Mesenchymal stem cell (in vitro differentiated cells and primary cell): ENCODE data around the gene ITLN1.

Source experiments
- DNase-seq: peaks from one replicate; pipeline ENCODE4 v3.0.0-alpha.2; 2013
- H2AFZ ChIP-seq: one replicate; pipeline ENCODE4 v1.6.1; 2013; ENCODE audit warnings: low read depth, mild to moderate bottlenecking, control low read depth, inconsistent platforms, low read length, moderate library complexity
- H2AK5ac ChIP-seq: 2 replicates; pipeline ENCODE4 v1.6.1; 2013; ENCODE audit warnings: low read length, moderate library complexity, mild to moderate bottlenecking, inconsistent platforms; ENCODE audit not compliant: severe bottlenecking
- H2BK120ac ChIP-seq: one replicate; pipeline ENCODE4 v1.6.1; 2013; ENCODE audit warnings: low read depth, mild to moderate bottlenecking, inconsistent platforms, low read length, moderate library complexity
- H2BK12ac ChIP-seq, 2 experiments: one replicate each; pipeline ENCODE4 v1.6.1; 2013; ENCODE audit warnings: inconsistent platforms in 2 of 2, low read length in 2 of 2, mild to moderate bottlenecking in 2 of 2, moderate library complexity in 2 of 2, control low read depth in 1 of 2
- H2BK15ac ChIP-seq: one replicate; pipeline ENCODE4 v1.6.1; 2013; ENCODE audit warnings: mild to moderate bottlenecking, low read depth, inconsistent platforms; ENCODE audit not compliant: poor library complexity, severe bottlenecking
- H2BK5ac ChIP-seq: 2 replicates; pipeline ENCODE4 v1.6.1; 2013; ENCODE audit warnings: low read depth, mild to moderate bottlenecking, low read length, control low read depth, inconsistent platforms; ENCODE audit not compliant: poor library complexity, severe bottlenecking
- H3K14ac ChIP-seq, 2 experiments: one replicate each; pipeline ENCODE4 v1.6.1; 2013; ENCODE audit warnings: inconsistent platforms in 2 of 2, low read length in 2 of 2, control low read depth in 1 of 2, mild to moderate bottlenecking in 1 of 2, moderate library complexity in 1 of 2
- H3K18ac ChIP-seq, 2 experiments: one replicate each; pipeline ENCODE4 v1.6.1; 2013; ENCODE audit warnings: inconsistent platforms in 2 of 2, low read length in 2 of 2, control low read depth in 1 of 2, low read depth in 1 of 2, mild to moderate bottlenecking in 1 of 2
- H3K23ac ChIP-seq, 2 experiments: one replicate each; pipeline ENCODE4 v1.6.1; 2013; ENCODE audit warnings: inconsistent platforms in 2 of 2, low read length in 2 of 2, mild to moderate bottlenecking in 2 of 2, moderate library complexity in 2 of 2, control low read depth in 1 of 2
- H3K27ac ChIP-seq: 2 replicates; pipeline ENCODE4 v1.5.1; 2013; ENCODE audit warnings: mild to moderate bottlenecking, moderate library complexity, low read length, control low read depth, inconsistent platforms; ENCODE audit not compliant: poor library complexity, severe bottlenecking
- H3K27me3 ChIP-seq, 2 experiments: 2 replicates each; pipeline versions ENCODE4 v1.6.1 to v1.7.0; 2013; ENCODE audit warnings: low read length in 2 of 2, mild to moderate bottlenecking in 2 of 2, moderate library complexity in 2 of 2, control low read depth in 1 of 2, inconsistent platforms in 1 of 2; ENCODE audit not compliant: control insufficient read depth in 1 of 2, insufficient read depth in 1 of 2
- H3K36me3 ChIP-seq, 2 experiments: 2 replicates each; pipeline versions ENCODE4 v1.6.1 to v1.7.0; 2013; ENCODE audit warnings: low read length in 2 of 2, control low read depth in 1 of 2, inconsistent platforms in 1 of 2, low read depth in 1 of 2, mild to moderate bottlenecking in 1 of 2; ENCODE audit not compliant: insufficient read depth in 2 of 2, control insufficient read depth in 1 of 2
- H3K4ac ChIP-seq, 2 experiments: one replicate each; pipeline ENCODE4 v1.6.1; 2013; ENCODE audit warnings: inconsistent platforms in 2 of 2, low read length in 2 of 2, mild to moderate bottlenecking in 2 of 2, moderate library complexity in 2 of 2, control low read depth in 1 of 2, low read depth in 1 of 2
- H3K4me1 ChIP-seq: 2 replicates; pipeline ENCODE4 v1.6.1; 2013; ENCODE audit warnings: low read depth, low read length, control low read depth; ENCODE audit not compliant: control insufficient read depth, insufficient read depth
- H3K4me2 ChIP-seq: 2 replicates; pipeline ENCODE4 v1.6.1; 2013; ENCODE audit warnings: low read length, mild to moderate bottlenecking, inconsistent platforms; ENCODE audit not compliant: poor library complexity, severe bottlenecking
- H3K4me3 ChIP-seq, 2 experiments: 2 replicates each; pipeline versions ENCODE4 v1.5.1 to v1.7.0; 2013; ENCODE audit warnings: low read length in 2 of 2, mild to moderate bottlenecking in 2 of 2, control low read depth in 1 of 2, low read depth in 1 of 2; ENCODE audit not compliant: insufficient read depth in 1 of 2
- H3K79me1 ChIP-seq: replicated peaks from 2 replicates; pipeline ENCODE4 v1.6.1; 2013; ENCODE audit warnings: mild to moderate bottlenecking, control low read depth, low read length, inconsistent platforms; ENCODE audit not compliant: poor library complexity, severe bottlenecking
- H3K9ac ChIP-seq: 2 replicates; pipeline ENCODE4 v1.7.0; 2013; ENCODE audit warnings: mild to moderate bottlenecking, low read length, moderate library complexity
- H3K9me3 ChIP-seq: 2 replicates; pipeline ENCODE4 v1.7.0; 2013; ENCODE audit warnings: mild to moderate bottlenecking, low read length; ENCODE audit not compliant: control insufficient read depth
- H4K8ac ChIP-seq: one replicate; pipeline ENCODE4 v1.6.1; 2013; ENCODE audit warnings: inconsistent platforms, mild to moderate bottlenecking, low read length, moderate library complexity
- H4K91ac ChIP-seq: one replicate; pipeline ENCODE4 v1.6.1; 2013; ENCODE audit warnings: mild to moderate bottlenecking, low read length, inconsistent platforms
- WGBS: methylation state at CpG from one replicate; pipeline ENCODE4 v1.1.7; 2013; ENCODE audit warnings: mixed read lengths; 5-methylcytosine and 5-hydroxymethylcytosine counted together

The ITLN1 gene

DNA sequence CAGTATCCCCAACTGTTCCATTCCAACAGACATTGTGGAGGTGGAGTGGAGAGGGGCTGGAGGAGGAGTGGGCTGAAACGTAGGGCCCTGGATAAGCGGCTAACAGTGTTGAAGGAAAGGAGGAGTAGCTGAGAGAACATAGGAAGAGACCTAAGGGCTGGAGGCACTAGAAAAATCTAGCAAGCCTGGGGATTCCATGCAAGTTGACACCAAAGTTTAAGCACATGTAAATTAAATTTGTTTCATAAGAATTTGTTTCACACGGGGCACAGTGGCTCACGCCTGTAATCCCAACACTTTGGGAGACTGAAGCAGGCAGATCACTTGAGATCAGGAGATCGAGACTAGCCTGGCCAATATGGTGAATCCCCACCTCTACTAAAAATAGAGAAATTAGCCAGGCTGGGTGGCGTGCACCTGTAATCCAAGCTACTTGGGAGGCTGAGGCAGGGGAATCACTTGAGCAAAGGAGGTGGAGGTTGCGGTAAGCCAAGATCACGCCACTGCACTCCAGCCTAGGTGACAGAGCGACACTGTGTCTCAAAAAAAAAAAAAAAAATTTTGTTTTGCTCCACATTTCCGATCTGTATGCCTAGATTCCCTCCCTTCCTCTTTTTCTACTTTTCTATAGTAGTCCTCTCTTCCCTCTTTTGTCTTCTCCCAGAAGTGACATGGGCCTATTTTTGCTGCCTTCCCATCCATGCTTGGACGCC, 21.8 kb downstream of the ITLN1 start:
- Histone ChIP-seq H3K27me3 (peaks cover 0 to 6% of the 10 kb centered on the region in 2 experiments), H2BK12ac (no peak overlapping the region), H3K4me2 (no peak overlapping the region), H3K9ac (no peak overlapping the region), H3K79me1 (no peaks in the 10 kb centered on the region), H3K14ac (no peak overlapping the region), H2BK15ac (no peak overlapping the region), H3K36me3 (no peaks in the 10 kb centered on the region), H3K4me3 (no peak overlapping the region), H3K23ac (no peak overlapping the region), H3K9me3 (no peaks in the 10 kb centered on the region), H2AFZ (no peak overlapping the region), H2BK120ac (no peak overlapping the region), H3K4me1 (no peaks in the 10 kb centered on the region), H4K91ac (no peak overlapping the region), H4K8ac (no peak overlapping the region), H2AK5ac (no peak overlapping the region), H3K27ac (no peak overlapping the region), H3K18ac (no peak overlapping the region), H2BK5ac (no peak overlapping the region), H3K4ac (no peak overlapping the region)
- no peak for DNase-seq
- 83% methylated on average over 11 of the region's 11 CpGs for WGBS

DNA sequence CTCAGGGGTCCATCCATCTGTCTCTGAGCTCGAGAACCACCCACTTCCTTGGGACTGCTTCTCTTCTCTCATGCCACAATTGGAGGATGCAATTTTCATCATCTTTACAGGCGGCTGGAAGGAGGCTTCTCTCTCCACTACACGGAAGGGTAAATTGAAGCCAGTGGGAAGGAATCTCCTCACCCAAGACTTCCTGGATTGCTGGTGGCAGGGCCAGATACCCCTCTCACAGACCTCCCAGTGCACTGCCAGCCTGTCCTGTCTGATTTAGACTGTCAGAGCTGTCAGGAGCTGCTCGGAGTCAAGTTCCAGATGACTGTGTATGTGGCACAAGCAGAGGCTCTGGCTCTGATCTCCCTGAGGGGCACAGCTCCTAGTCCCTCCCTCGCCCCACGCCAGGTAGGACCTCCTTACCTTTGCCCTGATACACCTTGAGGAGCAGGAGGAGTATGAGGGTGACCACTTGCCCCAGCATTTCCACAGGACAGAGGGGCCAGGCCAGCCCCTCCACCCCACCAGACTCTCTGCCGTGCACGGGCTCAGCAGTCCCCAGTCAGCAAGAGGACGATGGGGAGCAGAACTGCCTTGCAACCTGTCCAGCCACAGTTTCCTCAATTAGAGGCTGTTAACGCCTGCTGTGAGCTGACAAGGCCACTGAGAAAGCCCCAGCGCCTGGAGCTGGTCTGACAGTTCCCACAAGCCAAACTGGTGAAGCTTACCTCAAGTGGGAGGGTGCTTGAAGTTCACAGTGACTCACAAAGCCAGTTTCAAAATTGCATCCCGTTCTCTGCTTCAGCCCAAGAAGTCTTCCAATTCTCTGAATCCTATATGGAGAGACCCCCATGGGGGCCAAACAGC, 22.5 kb downstream of the ITLN1 start, which contains the start of gene CD244:
Gene CD244 (minus strand): TSS at position 685 of the 858 bp plus-strand sequence. CDS start 210 bp downstream, at position 475.
- H3K27ac ChIP-seq, result no peak within 1 kb of the TSS
- WGBS, result 54% methylated on average over 11 of the region's 12 CpGs

DNA sequence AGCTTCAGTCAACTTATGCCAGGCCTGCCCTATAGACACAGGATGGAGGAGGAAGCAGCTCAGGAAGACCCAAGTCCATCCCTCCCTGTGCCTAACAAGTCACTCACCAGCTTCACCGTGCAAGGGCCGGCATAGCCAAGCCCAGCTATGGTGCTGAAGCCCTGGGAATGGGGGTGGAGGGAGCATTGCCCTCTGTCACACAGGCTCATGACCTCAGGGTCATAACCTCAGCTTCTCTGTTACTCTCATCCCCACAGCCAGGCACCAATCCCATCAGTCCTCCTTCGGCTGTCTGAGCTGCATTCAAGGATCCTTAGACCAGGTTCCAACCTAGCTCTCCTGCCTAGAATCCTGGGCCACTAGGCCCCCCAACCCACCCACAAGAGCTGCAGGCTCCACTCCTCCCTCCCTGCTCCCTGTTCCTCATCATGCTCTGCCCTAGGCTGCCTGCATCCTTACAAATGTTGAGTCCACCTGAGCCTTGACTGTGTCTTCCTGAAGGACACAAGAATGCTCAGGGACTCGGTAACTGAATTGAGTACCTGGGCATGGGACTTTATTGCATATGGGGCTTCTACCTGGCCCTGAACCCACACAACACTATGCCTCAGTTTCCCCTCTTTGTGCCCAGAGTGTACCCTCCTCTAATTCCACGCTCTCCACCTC, 24.0 kb downstream of the ITLN1 start:
- H2BK120ac ChIP-seq, result no peak overlapping the region
- H3K9ac ChIP-seq, result no peak overlapping the region
- H2AFZ ChIP-seq, result no peak overlapping the region
- no peak overlapping the region for H2AK5ac ChIP-seq
- H3K4ac ChIP-seq, result no peak overlapping the region
- WGBS, result 91% methylated on average over 5 of the region's 5 CpGs
- no peak overlapping the region for H3K4me3 ChIP-seq
- DNase-seq, result no peak
- H3K23ac ChIP-seq, result no peak overlapping the region
- H3K14ac ChIP-seq, result no peak overlapping the region
- H3K36me3 ChIP-seq, result no peaks in the 10 kb centered on the region
- H3K4me2 ChIP-seq, result no peak overlapping the region
- H3K18ac ChIP-seq, result no peak overlapping the region
- no peak overlapping the region for H2BK15ac ChIP-seq
- no peak overlapping the region for H2BK12ac ChIP-seq
- H4K8ac ChIP-seq, result no peak overlapping the region
- no peaks in the 10 kb centered on the region for H3K4me1 ChIP-seq
- no peak overlapping the region for H2BK5ac ChIP-seq
- no peaks in the 10 kb centered on the region for H3K79me1 ChIP-seq
- H3K27ac ChIP-seq, result no peak overlapping the region
- no peak overlapping the region for H4K91ac ChIP-seq
- peaks cover 0 to 6% of the 10 kb centered on the region in 2 experiments for H3K27me3 ChIP-seq
- no peaks in the 10 kb centered on the region for H3K9me3 ChIP-seq

More for the DNA sequence above, 22.5 kb downstream of the ITLN1 start, which contains the start of gene CD244:
- Histone ChIP-seq H3K27me3 (peaks cover 0 to 6% of the 10 kb centered on the region in 2 experiments), H3K4me3 (no peak within 1 kb of the TSS), H3K9ac (no peak within 1 kb of the TSS), H3K4ac (no peak within 1 kb of the TSS), H3K9me3 (no peaks in the 10 kb centered on the region), H2BK12ac (no peak within 1 kb of the TSS), H3K18ac (no peak within 1 kb of the TSS), H3K14ac (no peak within 1 kb of the TSS), H3K23ac (no peak within 1 kb of the TSS), H2BK15ac (no peak within 1 kb of the TSS), H3K79me1 (no peaks in the 10 kb centered on the region), H2AFZ (no peak within 1 kb of the TSS), H3K4me2 (no peak within 1 kb of the TSS), H2AK5ac (no peak within 1 kb of the TSS), H3K4me1 (no peaks in the 10 kb centered on the region), H2BK120ac (no peak within 1 kb of the TSS), H4K91ac (no peak within 1 kb of the TSS), H4K8ac (no peak within 1 kb of the TSS), H2BK5ac (no peak within 1 kb of the TSS), H3K36me3 (no peaks in the 10 kb centered on the region)
- DNase-seq, result no peak

DNA sequence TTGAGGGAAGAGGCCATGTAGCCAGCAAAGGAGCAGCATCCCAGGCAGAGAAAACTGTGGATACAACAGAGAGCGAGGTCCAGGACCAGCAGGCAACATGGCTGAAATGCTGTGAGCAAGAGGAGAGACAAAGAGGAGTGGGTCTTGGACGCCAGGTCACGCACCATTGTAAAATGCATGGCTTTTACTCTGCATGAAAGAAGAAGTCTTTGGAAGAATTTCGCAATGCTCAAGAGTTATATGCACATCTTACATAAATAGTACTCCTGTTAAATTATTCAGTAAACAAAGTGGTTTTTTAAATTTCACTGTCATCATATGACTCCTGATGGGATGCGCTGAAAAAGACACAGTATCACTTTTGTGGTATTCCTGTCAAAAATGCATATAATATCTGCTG, 25.8 kb downstream of the ITLN1 start:
- no peak overlapping the region for H3K18ac ChIP-seq
- H3K14ac ChIP-seq, result no peak overlapping the region
- no peak overlapping the region for H2BK5ac ChIP-seq
- no peak for DNase-seq
- no peak overlapping the region for H3K4ac ChIP-seq
- no peak overlapping the region for H3K4me3 ChIP-seq
- H3K9me3 ChIP-seq, result no peaks in the 10 kb centered on the region
- no peak overlapping the region for H4K8ac ChIP-seq
- no peak overlapping the region for H4K91ac ChIP-seq
- no peaks in the 10 kb centered on the region for H3K79me1 ChIP-seq
- H2BK15ac ChIP-seq, result no peak overlapping the region
- H3K4me1 ChIP-seq, result no peaks in the 10 kb centered on the region
- H3K36me3 ChIP-seq, result no peaks in the 10 kb centered on the region
- H3K23ac ChIP-seq, result no peak overlapping the region
- H3K27ac ChIP-seq, result no peak overlapping the region
- no peak overlapping the region for H3K9ac ChIP-seq
- H3K27me3 ChIP-seq, result peaks cover 0 to 6% of the 10 kb centered on the region in 2 experiments
- no peak overlapping the region for H2BK12ac ChIP-seq
- no peak overlapping the region for H2AFZ ChIP-seq
- WGBS, result 92% methylated on average over 4 of the region's 5 CpGs
- no peak overlapping the region for H3K4me2 ChIP-seq
- H2AK5ac ChIP-seq, result no peak overlapping the region
- no peak overlapping the region for H2BK120ac ChIP-seq
